ENCODE measurements around the gene FGF1.

FGF1 gene

GRCh38 chr5:142572006-142572405 lies 113.9 kb downstream of the FGF1 start:
- no peak overlapping the region for H3K4me3 ChIP-seq (ENCODE audit: low read depth, low read length)
- H3K9me3 ChIP-seq (ENCODE audit: control insufficient read depth, insufficient read depth, low read depth, low read length), result no peaks in the 10 kb centered on the region
- no peaks in the 10 kb centered on the region for H3K36me3 ChIP-seq (ENCODE audit: control insufficient read depth in 2 of 2, insufficient read depth in 1 of 2, low read length in 2 of 2)
- H3K27ac ChIP-seq (ENCODE audit: extremely low read depth, low read depth, low read length), result no peak overlapping the region
- H3K4me1 ChIP-seq (ENCODE audit: control insufficient read depth, insufficient read depth, low read length), result peaks cover 9% of the 10 kb centered on the region
- ChIA-PET CTCF (interaction anchor here (1.1 to 1.4 kb wide), 2 partner anchors 15 to 141 kb away, joined by 3 to 8 read pairs; no protein-coding TSS in a partner anchor), POLR2A (no interaction called here)
- TF ChIP-seq, protein P1, sequence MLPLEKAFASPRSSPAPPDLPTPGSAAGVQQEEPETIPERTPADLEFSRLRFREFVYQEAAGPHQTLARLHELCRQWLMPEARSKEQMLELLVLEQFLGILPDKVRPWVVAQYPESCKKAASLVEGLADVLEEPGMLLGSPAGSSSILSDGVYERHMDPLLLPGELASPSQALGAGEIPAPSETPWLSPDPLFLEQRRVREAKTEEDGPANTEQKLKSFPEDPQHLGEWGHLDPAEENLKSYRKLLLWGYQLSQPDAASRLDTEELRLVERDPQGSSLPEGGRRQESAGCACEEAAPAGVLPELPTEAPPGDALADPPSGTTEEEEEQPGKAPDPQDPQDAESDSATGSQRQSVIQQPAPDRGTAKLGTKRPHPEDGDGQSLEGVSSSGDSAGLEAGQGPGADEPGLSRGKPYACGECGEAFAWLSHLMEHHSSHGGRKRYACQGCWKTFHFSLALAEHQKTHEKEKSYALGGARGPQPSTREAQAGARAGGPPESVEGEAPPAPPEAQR (tag by site-specific recombination; IDR thresholded peaks at IDR 0.05), result no peak
- no peak for TF ChIP-seq ZNF350 (tag by site-specific recombination; IDR thresholded peaks at IDR 0.05)
- no peak for TF ChIP-seq ZNF214 (tag by site-specific recombination; IDR thresholded peaks at IDR 0.05; ENCODE audit: borderline replicate concordance)
- TF ChIP-seq, protein P2, sequence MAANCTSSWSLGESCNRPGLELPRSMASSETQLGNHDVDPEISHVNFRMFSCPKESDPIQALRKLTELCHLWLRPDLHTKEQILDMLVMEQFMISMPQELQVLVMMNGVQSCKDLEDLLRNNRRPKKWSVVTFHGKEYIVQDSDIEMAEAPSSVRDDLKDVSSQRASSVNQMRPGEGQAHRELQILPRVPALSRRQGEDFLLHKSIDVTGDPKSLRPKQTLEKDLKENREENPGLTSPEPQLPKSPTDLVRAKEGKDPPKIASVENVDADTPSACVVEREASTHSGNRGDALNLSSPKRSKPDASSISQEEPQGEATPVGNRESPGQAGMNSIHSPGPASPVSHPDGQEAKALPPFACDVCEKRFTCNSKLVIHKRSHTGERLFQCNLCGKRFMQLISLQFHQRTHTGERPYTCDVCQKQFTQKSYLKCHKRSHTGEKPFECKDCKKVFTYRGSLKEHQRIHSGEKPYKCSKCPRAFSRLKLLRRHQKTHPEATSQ (tag by site-specific recombination; IDR thresholded peaks at IDR 0.05), result no peak
- TF ChIP-seq ATF2 (tag by site-specific recombination; IDR thresholded peaks at IDR 0.05; ENCODE audit: low read depth), result no peak
- TF ChIP-seq FEZF1 (tag by site-specific recombination; IDR thresholded peaks at IDR 0.05), result peak; percentile 65
- TF ChIP-seq ZNF311 (tag by site-specific recombination; IDR thresholded peaks at IDR 0.05; ENCODE audit: borderline replicate concordance), result no peak
- 0 out of 2 replicates have a peak, but pooled peaks have one; percentile 8 for TF ChIP-seq TCF7L2 (IDR thresholded peaks at IDR 0.05; ENCODE audit: borderline replicate concordance, low read depth, low read length)
- no peak for TF ChIP-seq ZBTB8A (tag by site-specific recombination; IDR thresholded peaks at IDR 0.05)
- TF ChIP-seq ZNF223 (tag by site-specific recombination; IDR thresholded peaks at IDR 0.05), result no peak
- TF ChIP-seq OSR2 (tag by site-specific recombination; IDR thresholded peaks at IDR 0.05), result peak; percentile 13; the same call in 1 of the 2 replicates

GRCh38 chr5:142571371-142571770 lies 114.5 kb downstream of the FGF1 start:
- ChIA-PET CTCF (interaction anchor here (1.4 kb wide), 1 partner anchor 16 kb away, joined by 8 read pairs; no protein-coding TSS in a partner anchor), POLR2A (no interaction called here)
- Histone ChIP-seq H3K36me3 (ENCODE audit: control insufficient read depth in 2 of 2, insufficient read depth in 1 of 2, low read length in 2 of 2) (no peaks in the 10 kb centered on the region), H3K4me1 (ENCODE audit: control insufficient read depth, insufficient read depth, low read length) (peaks cover 9% of the 10 kb centered on the region), H3K27ac (ENCODE audit: extremely low read depth, low read depth, low read length) (no peak overlapping the region), H3K4me3 (ENCODE audit: low read depth, low read length) (no peak overlapping the region), H3K9me3 (ENCODE audit: control insufficient read depth, insufficient read depth, low read depth, low read length) (no peaks in the 10 kb centered on the region)
- TF ChIP-seq ZNF394 (tag by site-specific recombination; IDR thresholded peaks at IDR 0.05; ENCODE audit: borderline replicate concordance) (no peak), ZBTB17 (tag by site-specific recombination; IDR thresholded peaks at IDR 0.05) (peak; percentile 91)

- CTCF ChIA-PET, result no interaction called here
- Histone ChIP-seq H3K4me3 (ENCODE audit: low read depth, low read length) (no peak overlapping the region), H3K36me3 (ENCODE audit: control insufficient read depth in 2 of 2, insufficient read depth in 1 of 2, low read length in 2 of 2) (no peaks in the 10 kb centered on the region), H3K9me3 (ENCODE audit: control insufficient read depth, insufficient read depth, low read depth, low read length) (no peaks in the 10 kb centered on the region), H3K27ac (ENCODE audit: extremely low read depth, low read depth, low read length) (no peak overlapping the region), H3K4me1 (ENCODE audit: control insufficient read depth, insufficient read depth, low read length) (peaks cover 13% of the 10 kb centered on the region)
- POLR2A ChIA-PET, result no interaction called here
- no peak for TF ChIP-seq ZNF175 (tag by site-specific recombination; IDR thresholded peaks at IDR 0.05)
- no peak for TF ChIP-seq PRDM4 (tag by site-specific recombination; IDR thresholded peaks at IDR 0.05)
- TF ChIP-seq ZFP3 (tag by site-specific recombination; IDR thresholded peaks at IDR 0.05; ENCODE audit: low read depth), result no peak
- no peak for TF ChIP-seq ZBTB7A (tag by site-specific recombination; IDR thresholded peaks at IDR 0.05; ENCODE audit: low read depth)
- TF ChIP-seq REPIN1 (tag by site-specific recombination; IDR thresholded peaks at IDR 0.05; ENCODE audit: low read depth), result no peak
- no peak for TF ChIP-seq ZNF658 (tag by site-specific recombination; IDR thresholded peaks at IDR 0.05)
- TF ChIP-seq ZNF138 (tag by site-specific recombination; IDR thresholded peaks at IDR 0.05; ENCODE audit: borderline replicate concordance), result no peak
- no peak for TF ChIP-seq ZNF670 (tag by site-specific recombination; IDR thresholded peaks at IDR 0.05; ENCODE audit: low read depth)
- no peak for TF ChIP-seq PBX3 (CRISPR knock-in tag; IDR thresholded peaks at IDR 0.05)
- TF ChIP-seq ZNF146 (tag by site-specific recombination; IDR thresholded peaks at IDR 0.05), result no peak
- TF ChIP-seq ZNF585B (tag by site-specific recombination; IDR thresholded peaks at IDR 0.05), result no peak
Measured at GRCh38 chr5:142569905-142570304, 116.0 kb downstream of the FGF1 start.
